Liver (tissue), 3 donors: ENCODE results near the gene ANKRD31.

ENCODE experiments used
- CTCF ChIP-seq: fragments of 150-350 bp; IDR thresholded peaks from 2 replicates; pipeline ENCODE4 v1.5.1; 2017; ENCODE audit warnings: improper control_type of control experiment, low read depth, low read length; ENCODE audit not compliant: missing input control
- EGR1 ChIP-seq, 2 donors: IDR thresholded peaks; 2 replicates each; pipeline ENCODE4 v1.6.1; 2016 to 2018; ENCODE audit warnings: antibody characterized with exemption in 2 of 2, low read depth in 2 of 2
- FOXA1 ChIP-seq: IDR thresholded peaks from 2 replicates; pipeline ENCODE4 v1.6.1; 2016; ENCODE audit warnings: antibody characterized with exemption
- GABPA ChIP-seq, 2 donors: IDR thresholded peaks in 1 of 2; conservative IDR thresholded peaks in 1 of 2; 2 replicates each; pipeline ENCODE4 v1.6.1; 2016; ENCODE audit warnings: antibody characterized with exemption in 2 of 2, mild to moderate bottlenecking in 1 of 2, moderate library complexity in 1 of 2
- TAF1 ChIP-seq: conservative IDR thresholded peaks from 2 replicates; pipeline ENCODE4 v1.6.1; 2016; ENCODE audit warnings: antibody characterized with exemption, mild to moderate bottlenecking
- donor health status: healthy.
- donor health status: healthy.

DNA sequence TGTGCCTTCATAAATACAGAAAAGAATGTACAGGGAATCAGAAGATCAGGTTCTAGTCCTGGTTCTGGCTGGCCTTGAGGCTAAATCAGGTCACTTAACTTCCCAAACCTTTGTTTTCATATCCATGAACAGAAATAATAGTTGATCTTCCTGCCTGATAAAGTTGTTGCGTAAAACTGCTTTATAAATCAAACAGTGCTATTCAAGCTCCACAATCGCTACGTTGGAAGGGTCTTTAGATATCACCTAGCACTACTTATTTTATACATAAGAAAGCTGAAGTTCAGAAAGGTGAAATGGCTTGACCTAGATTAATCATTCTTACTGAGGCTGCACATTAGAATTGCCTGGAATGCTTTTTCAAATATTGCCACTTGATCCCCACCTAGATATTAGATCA, 148.0 kb downstream of the ANKRD31 start:
- TF ChIP-seq CTCF (no peak), EGR1 (IDR thresholded peaks at IDR 0.05; ENCODE audit: low read depth in 2 of 2) (no peak), TAF1 (no peak), GABPA (IDR thresholded peaks at IDR 0.05 in 1 of 2, conservative IDR thresholded peaks at IDR 0.05 in 1 of 2) (no peak), FOXA1 (no peak)
